ENCODE measurements around the gene GET3. TPM values are rescaled to one million over a fixed set of nuclear protein-coding genes. Genes with fewer than 3 reads are reported as not detected.
"Not testable (repeated sequence)": the region's sequence is repeated elsewhere in the genome, so short reads cannot be mapped to it uniquely, and the experiment has no call there.

GET3 gene
- total and polyA plus RNA-seq, 8 donors, result 51.4 to 71.2 (median 58.6) TPM

- ATAC-seq, result no peak
- H3K4me3 ChIP-seq, result no peak overlapping the region
- no peak for TF ChIP-seq CTCF (IDR thresholded peaks at IDR 0.05)
These were observed 42.7 kb upstream of the GET3 start for GRCh38 chr19:12694641-12695040.

GRCh38 chr19:12695096-12695495 is 42.2 kb upstream of the GET3 start:
- DNase-seq (no peak), ATAC-seq (no peak)
- no peak overlapping the region for H3K4me3 ChIP-seq
- H3K9me3 ChIP-seq, result no peaks in the 10 kb centered on the region
- H3K27ac ChIP-seq, result no peak overlapping the region
- no peak for TF ChIP-seq CTCF (IDR thresholded peaks at IDR 0.05)
- H3K36me3 ChIP-seq, result peaks cover 0 to 21% of the 10 kb centered on the region in 2 donors
- peaks cover 9 to 27% of the 10 kb centered on the region in 2 donors for H3K4me1 ChIP-seq
- intact Hi-C loops (cut with DNase I), result no loop called here
- H3K27me3 ChIP-seq, result no peaks in the 10 kb centered on the region

More at GRCh38 chr19:12694641-12695040, 42.7 kb upstream of the GET3 start:
- Histone ChIP-seq H3K4me1 (peaks cover 9 to 27% of the 10 kb centered on the region in 2 donors), H3K27me3 (no peaks in the 10 kb centered on the region), H3K9me3 (no peaks in the 10 kb centered on the region), H3K27ac (no peak overlapping the region), H3K36me3 (peaks cover 0 to 18% of the 10 kb centered on the region in 2 donors)
- intact Hi-C loops (cut with DNase I), result no loop called here
- DNase-seq, result peak in 1 of 4 donors; percentile 65

- no peaks in the 10 kb centered on the region for H3K27me3 ChIP-seq
- TF ChIP-seq CTCF (IDR thresholded peaks at IDR 0.05), result no peak
- peaks cover 0 to 25% of the 10 kb centered on the region in 2 donors for H3K36me3 ChIP-seq
- peak overlapping the region; percentile 71 to 87 for H3K4me3 ChIP-seq
- ATAC-seq (no peak), DNase-seq (no peak)
- H3K27ac ChIP-seq, result no peak overlapping the region
- H3K4me1 ChIP-seq, result peaks cover 9 to 27% of the 10 kb centered on the region in 2 donors
- intact Hi-C loops (cut with DNase I), result no loop called here
- H3K9me3 ChIP-seq, result no peaks in the 10 kb centered on the region
These were observed 41.8 kb upstream of the GET3 start for GRCh38 chr19:12695514-12695913.

DNA sequence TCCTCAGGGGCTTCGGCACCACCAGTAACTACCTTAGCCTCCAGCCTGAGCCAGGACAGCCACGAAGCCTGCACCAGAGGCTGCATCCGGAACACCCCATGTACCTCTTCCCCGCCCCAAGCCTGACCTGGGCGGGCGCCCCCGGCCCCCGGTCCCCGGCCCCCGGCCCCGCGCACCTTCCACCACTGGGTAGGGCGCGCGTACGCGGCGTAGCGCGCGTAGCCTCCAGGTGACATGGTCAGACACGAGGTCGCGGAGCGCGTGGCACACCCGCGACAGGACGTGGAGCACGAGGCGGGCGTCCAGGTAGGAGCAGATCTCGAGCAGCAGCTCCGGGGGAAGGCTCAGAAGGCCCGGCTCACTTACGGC is 41.3 kb upstream of the GET3 start:
- DNase-seq (peak in 1 of 4 donors; percentile 78), ATAC-seq (peak; percentile 14)
- Histone ChIP-seq H3K27me3 (no peaks in the 10 kb centered on the region), H3K9me3 (no peaks in the 10 kb centered on the region), H3K27ac (peak overlapping the region in 1 of 2 donors; percentile 94), H3K4me3 (peak overlapping the region; percentile 71 to 87), H3K36me3 (peaks cover 0 to 29% of the 10 kb centered on the region in 2 donors), H3K4me1 (peaks cover 9 to 27% of the 10 kb centered on the region in 2 donors)
- intact Hi-C loops (cut with DNase I), result no loop called here
- no peak for TF ChIP-seq CTCF (IDR thresholded peaks at IDR 0.05)

GRCh38 chr19:12696366-12697335 is 40.6 kb upstream of the GET3 start, which contains the start of gene FBXW9:
FBXW9 (minus strand) TSS chr19:12696631; CDS start chr19:12696581, 50 bp downstream.
- intact Hi-C loops (cut with DNase I), result no loop called here
- Histone ChIP-seq H3K9me3 (no peaks in the 10 kb centered on the region), H3K36me3 (peaks cover 0 to 31% of the 10 kb centered on the region in 2 donors), H3K27ac (peak within 1 kb of the TSS; percentile 79 to 94), H3K4me1 (peaks cover 9 to 27% of the 10 kb centered on the region in 2 donors), H3K27me3 (no peaks in the 10 kb centered on the region), H3K4me3 (peak within 1 kb of the TSS; percentile 71 to 87)
- ATAC-seq (peak; percentile 93), DNase-seq (peak; percentile 94 to 97 (median 96))
- TF ChIP-seq CTCF (IDR thresholded peaks at IDR 0.05), result no peak

DNA sequence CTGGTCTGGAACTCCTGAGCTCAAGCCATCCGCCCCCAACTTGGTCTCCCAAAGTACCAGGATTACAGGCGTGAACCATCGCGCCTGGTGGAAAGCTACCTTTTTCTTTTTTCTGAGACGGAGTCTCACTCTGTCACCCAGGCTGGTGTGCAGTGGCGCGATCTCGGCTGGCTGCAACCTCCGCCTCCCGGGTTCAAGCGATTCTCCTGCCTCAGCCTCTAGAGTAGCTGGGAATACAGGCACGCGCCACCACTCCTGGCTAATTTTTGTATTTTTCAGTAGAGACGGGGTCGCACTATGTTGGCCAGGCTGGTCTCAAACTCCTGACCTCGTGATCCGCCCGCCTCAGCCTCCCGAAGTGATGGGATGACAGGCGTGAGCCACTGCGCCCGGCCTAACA is 39.9 kb upstream of the GET3 start:
- not testable (repeated sequence) for DNase-seq
- peak overlapping the region in 1 of 2 donors; percentile 94 for H3K27ac ChIP-seq

More for the DNA sequence above, 39.9 kb upstream of the GET3 start:
- H3K9me3 ChIP-seq; intact Hi-C loops (cut with DNase I); H3K27me3 ChIP-seq; ATAC-seq: not testable (repeated sequence)
- H3K36me3 ChIP-seq, result peaks cover 0 to 38% of the 10 kb centered on the region in 2 donors
- peaks cover 9 to 27% of the 10 kb centered on the region in 2 donors for H3K4me1 ChIP-seq
- peak overlapping the region in 1 of 2 donors; percentile 87 for H3K4me3 ChIP-seq
